Sciatic nerve (tissue), 2 donors: ENCODE data around the gene CKMT1A. TPM values are rescaled to one million over a fixed set of nuclear protein-coding genes. Genes with fewer than 3 reads are reported as not detected.
"Not testable (repeated sequence)": the region's sequence is repeated elsewhere in the genome, so short reads cannot be mapped to it uniquely, and the experiment has no call there.

ENCODE experiments used
- ATAC-seq: fragments of 200-7000 bp; cut with Tn5 transposase; one replicate; pipeline ENCODE4 v1.9.1; 2020; ENCODE audit warnings: mild to moderate bottlenecking, moderate library complexity
- DNase-seq: peaks from one replicate; pipeline ENCODE4 v3.0.0-alpha.2; 2020; ENCODE audit warnings: low spot score
- intact Hi-C: fragments of 100-400 bp; cut with DNase I; formaldehyde crosslinking; loops from one replicate; pipeline ENCODE4 v1.14.2; 2022
- total RNA-seq: library from RNA; stranded (reverse); fragmentation: NEBNext Ultra II Directional; extraction: Animal tissue kit (Norgen Biotek cat#: 25700); gene quantifications from one replicate; pipeline ENCODE4 v1.2.1, GENCODE V29; 2021
- donor health status: DM: no; HTN: no; CAD: no.
- donor health status: DM: no; HTN: no; CAD: no.

The CKMT1A gene
- total RNA-seq, 1 donor from 2014 or later: 0.36 TPM

DNA sequence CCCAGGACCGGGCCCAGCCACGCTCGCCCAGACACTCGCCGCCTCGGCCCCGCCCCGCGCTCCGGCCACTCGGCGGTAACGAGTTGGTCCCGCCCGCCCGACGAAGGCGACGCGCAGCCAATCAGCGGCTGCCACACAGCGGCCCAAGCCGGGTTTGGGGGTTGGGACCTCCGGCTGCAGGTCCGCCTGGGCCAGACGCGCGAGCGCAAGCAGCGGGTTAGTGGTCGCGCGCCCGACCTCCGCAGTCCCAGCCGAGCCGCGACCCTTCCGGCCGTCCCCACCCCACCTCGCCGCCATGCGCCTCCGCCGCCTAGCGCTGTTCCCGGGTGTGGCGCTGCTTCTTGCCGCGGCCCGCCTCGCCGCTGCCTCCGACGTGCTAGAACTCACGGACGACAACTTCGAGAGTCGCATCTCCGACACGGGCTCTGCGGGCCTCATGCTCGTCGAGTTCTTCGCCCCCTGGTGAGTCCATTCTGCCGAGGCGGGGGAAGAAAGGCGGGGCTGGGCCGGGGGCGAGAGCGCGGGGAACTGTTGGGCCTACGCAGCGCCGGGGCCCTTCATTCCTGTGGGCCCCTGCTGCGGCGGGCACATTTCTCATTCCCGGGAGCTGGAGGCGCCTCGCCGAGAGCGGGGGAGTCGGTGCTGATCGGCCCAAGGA is 52.7 kb downstream of the CKMT1A start, which contains the start of gene PDIA3:
PDIA3 (plus strand) TSS at position 194 of the 658 bp plus-strand sequence; CDS start at position 296, 102 bp downstream.
- intact Hi-C loops: not testable (repeated sequence)
- DNase-seq (peak; percentile 96), ATAC-seq (peak; percentile 98)

DNA sequence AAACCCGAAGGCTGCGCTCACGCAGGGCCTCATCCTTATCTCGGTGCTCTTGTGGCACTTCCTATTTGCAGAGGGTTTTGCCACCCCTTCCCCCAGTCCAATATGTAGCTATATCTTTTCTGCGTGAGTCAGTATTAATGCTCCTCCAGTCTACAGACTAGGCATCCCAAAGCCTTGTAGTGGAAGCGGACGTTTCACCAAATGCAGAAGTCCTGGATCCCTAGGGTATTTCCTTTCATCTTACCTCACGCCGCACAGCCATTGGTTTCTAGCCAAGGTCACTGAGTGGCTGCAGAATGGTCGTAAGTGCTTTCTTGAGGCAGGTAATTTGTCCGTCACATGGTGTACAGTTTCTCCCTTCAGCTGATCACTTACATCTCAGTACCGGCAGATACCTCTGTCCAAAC is 53.2 kb downstream of the CKMT1A start:
- intact Hi-C loops: not testable (repeated sequence)

DNA sequence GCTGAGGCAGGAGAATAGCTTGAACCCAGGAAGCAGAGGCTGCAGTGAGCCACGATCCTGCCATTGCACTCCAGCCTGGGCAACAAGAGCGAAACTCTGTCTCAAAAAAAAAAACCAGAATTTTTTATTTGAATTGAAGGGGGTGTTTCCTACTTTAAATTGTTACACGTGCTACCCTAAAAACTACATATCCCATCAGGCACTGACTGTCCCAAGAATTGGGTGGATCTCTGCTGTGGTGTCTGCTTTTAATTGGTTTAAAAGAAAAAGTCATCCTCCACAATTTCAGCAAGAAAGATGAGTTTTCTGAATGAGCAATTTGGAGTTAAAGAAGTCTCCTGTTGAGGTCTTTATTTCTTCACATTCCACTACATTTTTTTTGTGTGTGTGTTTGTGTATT is 54.7 kb downstream of the CKMT1A start:
- intact Hi-C loops: no loop called here
- ATAC-seq (no peak), DNase-seq (no peak)

More for the DNA sequence above, 53.2 kb downstream of the CKMT1A start:
- DNase-seq: not testable (repeated sequence)
- ATAC-seq: peak; percentile 27

Other genes starting within 250 kb of the CKMT1A start
- gene TP53BP1, start 200.7 kb upstream of the CKMT1A start, total RNA-seq: 60.6 TPM
- gene MAP1A, start 176.3 kb upstream of the CKMT1A start, total RNA-seq: 32.4 TPM
- gene PPIP5K1, start 103.7 kb upstream of the CKMT1A start, total RNA-seq: 74.8 TPM
- gene CKMT1B, start 99.8 kb upstream of the CKMT1A start, total RNA-seq: not detected
- 0.89 TPM for gene STRC, start 75.1 kb upstream of the CKMT1A start, total RNA-seq
- gene CATSPER2, start 45.0 kb upstream of the CKMT1A start, total RNA-seq: 12.5 TPM
- gene PDIA3, start 52.6 kb downstream of the CKMT1A start, total RNA-seq: 194 TPM
- 5.6 TPM for gene ELL3, start 83.1 kb downstream of the CKMT1A start, total RNA-seq
- gene SERF2, start 98.5 kb downstream of the CKMT1A start, total RNA-seq: 656 TPM
- gene SERINC4, start 106.4 kb downstream of the CKMT1A start, total RNA-seq: 0.31 TPM
- 13.6 TPM for gene HYPK, start 106.7 kb downstream of the CKMT1A start, total RNA-seq
- gene MFAP1, start 130.8 kb downstream of the CKMT1A start, total RNA-seq: 17.3 TPM
- 5.1 TPM for gene WDR76, start 133.1 kb downstream of the CKMT1A start, total RNA-seq